Muscle of leg (tissue), 11 donors: Measurements from ENCODE around the gene HOXB8. TPM values are rescaled to one million over a fixed set of nuclear protein-coding genes. Genes with fewer than 3 reads are reported as not detected.

ENCODE experiments used
- DNase-seq: peaks from one replicate; pipeline ENCODE4 v3.0.0; 2013
- H3K27ac ChIP-seq: one replicate; pipeline ENCODE4 v1.5.1; 2013; ENCODE audit warnings: mild to moderate bottlenecking, low read length, control low read depth
- H3K27me3 ChIP-seq: one replicate; pipeline ENCODE4 v1.6.1; 2013; ENCODE audit warnings: low read length; ENCODE audit not compliant: control insufficient read depth, insufficient read depth
- H3K36me3 ChIP-seq: one replicate; pipeline ENCODE4 v1.6.1; 2013; ENCODE audit warnings: low read length; ENCODE audit not compliant: control insufficient read depth, insufficient read depth
- H3K4me1 ChIP-seq: one replicate; pipeline ENCODE4 v1.6.1; 2013; ENCODE audit warnings: low read length; ENCODE audit not compliant: control insufficient read depth, insufficient read depth
- H3K4me3 ChIP-seq: one replicate; pipeline ENCODE4 v1.5.1; 2013; ENCODE audit warnings: low read length, control low read depth
- H3K9me3 ChIP-seq: replicated peaks from 2 replicates; pipeline ENCODE4 v1.6.1; 2013; ENCODE audit warnings: low read depth, low read length; ENCODE audit not compliant: control insufficient read depth
- WGBS: methylation state at CpG from one replicate; pipeline ENCODE4 v1.1.5; 2013; ENCODE audit warnings: missing lambda C conversion rate; ENCODE audit not compliant: insufficient coverage; 5-methylcytosine and 5-hydroxymethylcytosine counted together
- polyA plus RNA-seq, 8 donors: library from polyadenylated mRNA; unstranded; fragments of 120-200 nt; gene quantifications; one replicate each; pipeline versions ENCODE4 v1.2.1 to v1.2.3, GENCODE V29; 2013; ENCODE audit warnings: inconsistent platforms in 1 of 8, low replicate concordance in 1 of 8; ENCODE audit not compliant: insufficient read length in 8 of 8, insufficient read depth in 1 of 8
- total RNA-seq: library from RNA; stranded (reverse); fragments of 120-200 nt; gene quantifications from one replicate; pipeline ENCODE4 v1.2.4, GENCODE V29; 2013

The HOXB8 gene
- total and polyA plus RNA-seq, 9 donors: 0.04 to 0.46 (median 0.29) TPM; not detected in 1

- WGBS: 24% methylated on average over 3 of the region's 4 CpGs
- Histone ChIP-seq H3K36me3 (no peaks in the 10 kb centered on the region), H3K27ac (no peak overlapping the region), H3K27me3 (peaks cover 100% of the 10 kb centered on the region), H3K4me1 (peaks cover 21% of the 10 kb centered on the region), H3K9me3 (no peaks in the 10 kb centered on the region), H3K4me3 (no peak overlapping the region)
- DNase-seq: no peak
These were observed 8.5 kb upstream of the HOXB8 start for GRCh38 chr17:48623583-48623982.

DNA sequence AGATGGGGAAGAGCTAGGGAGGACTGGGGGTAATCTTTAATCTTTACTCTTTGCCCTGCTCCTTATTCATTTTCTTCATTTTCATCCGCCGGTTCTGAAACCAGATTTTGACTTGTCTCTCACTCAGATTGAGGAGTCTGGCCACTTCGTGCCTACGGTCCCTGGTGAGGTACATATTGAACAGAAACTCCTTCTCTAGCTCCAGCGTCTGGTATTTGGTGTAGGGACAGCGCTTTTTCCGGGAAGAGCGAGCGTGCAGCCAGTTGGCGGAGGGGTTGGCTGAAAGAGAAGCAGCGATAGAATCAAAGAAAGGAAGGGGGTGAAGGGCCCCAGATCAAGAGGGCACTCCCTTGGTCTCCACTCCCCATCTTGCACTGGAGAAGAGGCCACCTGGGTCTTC, 7.8 kb upstream of the HOXB8 start:
- Histone ChIP-seq H3K9me3 (no peaks in the 10 kb centered on the region), H3K27me3 (peaks cover 100% of the 10 kb centered on the region), H3K4me3 (no peak overlapping the region), H3K27ac (no peak overlapping the region), H3K36me3 (no peaks in the 10 kb centered on the region), H3K4me1 (peaks cover 23% of the 10 kb centered on the region)
- no peak for DNase-seq
- no CpG with 5 or more reads among the region's 11 CpGs for WGBS

DNA sequence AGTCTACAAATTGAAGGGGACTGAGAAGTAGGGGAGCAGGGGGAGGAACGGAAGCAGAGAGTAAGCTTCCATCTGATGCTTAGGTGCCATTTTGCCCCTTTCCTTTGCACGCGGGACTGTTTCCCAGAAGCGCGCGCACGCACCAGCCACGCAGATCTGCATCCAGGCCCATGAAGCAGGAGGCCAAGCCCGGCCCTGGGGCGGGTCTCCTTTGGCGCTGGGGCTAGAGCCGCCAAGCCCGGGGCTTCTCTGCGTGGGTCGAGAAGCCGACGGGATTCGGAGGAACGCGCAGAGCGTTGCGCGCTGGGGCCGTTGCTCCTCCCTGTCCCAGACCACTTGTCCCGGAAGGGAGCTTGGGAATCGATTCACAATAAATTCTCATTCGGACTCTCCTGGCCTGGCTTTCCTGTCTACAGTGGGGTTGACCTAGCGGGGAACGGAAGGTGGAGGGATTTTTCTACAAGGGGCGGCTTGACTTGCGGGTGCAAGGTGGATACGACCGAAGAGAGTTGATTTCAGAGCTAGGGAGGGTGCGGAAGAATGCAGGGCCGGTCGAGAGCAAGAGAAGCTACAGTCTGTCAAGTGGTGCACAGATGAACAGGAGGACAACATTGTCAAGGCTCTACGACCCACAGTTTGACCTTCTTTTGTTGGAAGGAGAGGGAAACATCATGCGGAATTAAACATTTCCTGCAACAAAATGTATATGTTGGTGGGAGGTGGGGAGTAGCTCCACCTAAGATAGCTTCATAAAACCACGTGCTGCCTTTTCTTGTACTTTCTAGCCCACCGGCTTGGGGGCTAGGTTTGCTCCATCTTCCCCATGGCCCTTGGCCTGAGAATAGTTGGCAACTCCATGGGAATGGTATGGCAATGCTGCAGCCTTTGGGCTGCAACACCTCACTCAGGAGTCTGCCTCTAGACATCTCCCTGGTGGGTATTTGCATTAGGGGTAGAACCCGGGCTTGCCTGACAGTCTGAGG, 6.6 kb upstream of the HOXB8 start:
- H3K9me3 ChIP-seq: no peaks in the 10 kb centered on the region
- peaks cover 100% of the 10 kb centered on the region for H3K27me3 ChIP-seq

GRCh38 chr17:48620461-48621139, 5.5 kb upstream of the HOXB8 start:
- DNase-seq: no peak

More for the DNA sequence above, 6.6 kb upstream of the HOXB8 start:
- Histone ChIP-seq H3K27ac (no peak overlapping the region), H3K36me3 (no peaks in the 10 kb centered on the region), H3K4me1 (peaks cover 23% of the 10 kb centered on the region), H3K4me3 (no peak overlapping the region)
- WGBS: 12% methylated on average over 38 of the region's 41 CpGs
- no peak for DNase-seq

DNA sequence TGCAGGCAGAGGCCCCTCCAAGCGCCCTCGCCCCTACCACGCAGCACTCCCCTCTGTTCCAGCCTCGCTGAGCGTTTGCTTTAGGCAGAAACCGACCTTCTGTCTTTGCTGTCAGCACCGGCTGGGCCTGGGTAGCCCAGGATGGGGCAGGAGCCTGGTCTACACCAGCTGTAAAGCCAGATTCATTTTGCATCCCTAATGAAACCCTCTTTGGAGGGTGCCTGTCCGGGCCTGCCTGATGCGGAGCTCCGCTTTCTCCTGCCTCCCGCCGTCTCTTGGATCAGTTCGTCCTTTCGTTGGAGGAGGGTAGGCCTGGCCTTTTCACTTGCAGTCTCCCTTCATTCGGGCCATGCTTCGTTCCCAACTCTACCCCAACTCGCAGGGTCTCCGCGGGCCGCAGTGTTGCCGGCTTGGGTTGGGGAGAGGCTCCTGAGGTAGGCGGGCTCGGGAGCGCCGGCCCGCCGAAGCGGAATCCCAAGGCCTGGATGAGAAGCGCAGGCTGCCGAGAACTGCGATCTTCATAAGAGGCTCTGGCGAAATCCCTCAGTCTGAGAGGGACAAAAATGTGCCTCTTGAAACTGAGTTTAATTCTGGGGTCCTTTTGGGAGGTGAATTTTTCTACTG, 4.8 kb upstream of the HOXB8 start:
- WGBS: 13% methylated on average over 26 of the region's 32 CpGs

More at GRCh38 chr17:48620461-48621139, 5.5 kb upstream of the HOXB8 start:
- 25% methylated on average over 2 of the region's 6 CpGs for WGBS
- H3K4me1 ChIP-seq: peaks cover 14% of the 10 kb centered on the region
- H3K27me3 ChIP-seq: peaks cover 100% of the 10 kb centered on the region
- no peaks in the 10 kb centered on the region for H3K9me3 ChIP-seq
- no peaks in the 10 kb centered on the region for H3K36me3 ChIP-seq
- H3K4me3 ChIP-seq: no peak overlapping the region
- no peak overlapping the region for H3K27ac ChIP-seq

GRCh38 chr17:48618256-48618896, 3.3 kb upstream of the HOXB8 start:
- Histone ChIP-seq H3K4me3 (no peak overlapping the region), H3K27me3 (peaks cover 100% of the 10 kb centered on the region), H3K4me1 (peaks cover 13% of the 10 kb centered on the region), H3K9me3 (no peaks in the 10 kb centered on the region), H3K27ac (no peak overlapping the region), H3K36me3 (no peaks in the 10 kb centered on the region)
- DNase-seq: peak; percentile 90
- WGBS: 1% methylated on average over 11 of the region's 25 CpGs

More for the DNA sequence above, 4.8 kb upstream of the HOXB8 start:
- DNase-seq: no peak
- no peak overlapping the region for H3K4me3 ChIP-seq
- no peak overlapping the region for H3K27ac ChIP-seq
- peaks cover 8% of the 10 kb centered on the region for H3K4me1 ChIP-seq
- no peaks in the 10 kb centered on the region for H3K9me3 ChIP-seq
- peaks cover 100% of the 10 kb centered on the region for H3K27me3 ChIP-seq
- H3K36me3 ChIP-seq: no peaks in the 10 kb centered on the region

GRCh38 chr17:48617471-48618255, 2.6 kb upstream of the HOXB8 start:
- WGBS: 3% methylated on average over 39 of the region's 43 CpGs
- H3K27me3 ChIP-seq: peaks cover 100% of the 10 kb centered on the region
- DNase-seq: no peak
- H3K4me3 ChIP-seq: no peak overlapping the region
- H3K27ac ChIP-seq: no peak overlapping the region
- no peaks in the 10 kb centered on the region for H3K36me3 ChIP-seq
- H3K9me3 ChIP-seq: no peaks in the 10 kb centered on the region
- peaks cover 17% of the 10 kb centered on the region for H3K4me1 ChIP-seq

DNA sequence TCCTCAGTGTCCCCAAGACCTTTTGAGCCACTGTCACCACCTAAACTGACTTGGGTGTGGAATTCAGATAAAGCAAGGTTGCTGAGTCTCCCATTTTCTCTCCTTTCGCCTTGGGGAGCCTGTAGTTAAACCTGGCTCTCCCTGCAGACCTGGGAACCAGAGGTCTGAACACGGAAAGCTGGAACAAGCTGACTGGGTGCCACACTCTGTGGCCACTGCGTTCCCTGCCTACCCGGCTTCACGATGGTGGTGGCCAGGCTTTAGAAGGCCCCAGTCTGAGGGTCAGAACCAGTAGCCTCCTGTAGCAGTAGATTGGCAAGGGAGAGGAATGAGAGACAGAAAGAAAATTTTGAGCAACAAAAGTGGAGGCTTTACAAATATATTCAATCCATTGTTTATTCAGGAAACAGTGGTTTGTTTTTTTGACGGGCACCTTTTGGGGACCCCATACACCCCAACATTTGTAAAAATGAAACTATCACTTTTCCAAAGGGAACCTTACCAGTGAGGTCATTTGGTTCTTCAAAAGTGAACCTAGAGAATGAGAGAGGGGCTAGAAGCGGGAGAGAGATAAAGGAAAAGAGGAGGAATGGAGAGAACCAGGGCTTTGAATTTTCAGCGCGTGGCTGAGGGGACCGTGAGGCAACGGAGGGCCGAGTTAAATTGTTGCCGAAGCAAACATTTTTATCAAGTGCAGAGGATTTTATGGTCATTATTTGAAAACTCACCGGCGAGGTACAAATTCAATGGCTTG, 1.8 kb upstream of the HOXB8 start:
- H3K9me3 ChIP-seq: no peaks in the 10 kb centered on the region
- H3K27ac ChIP-seq: no peak overlapping the region
- peaks cover 100% of the 10 kb centered on the region for H3K27me3 ChIP-seq
- no peak overlapping the region for H3K4me3 ChIP-seq
- H3K4me1 ChIP-seq: peaks cover 17% of the 10 kb centered on the region
- DNase-seq: no peak
- 19% methylated on average over 11 of the region's 15 CpGs for WGBS
- H3K36me3 ChIP-seq: no peaks in the 10 kb centered on the region
